IMR-90 (cell line): ENCODE data around the gene HDAC9. TPM values are rescaled to one million over a fixed set of nuclear protein-coding genes. Genes with fewer than 3 reads are reported as not detected.

Experiments
- ATAC-seq: fragments of 200-7000 bp; cut with Tn5 transposase; 2 replicates; pipeline ENCODE4 v1.9.1; 2020; ENCODE audit warnings: low read depth, mild to moderate bottlenecking, moderate library complexity
- BruUV-seq: library from RNA; stranded (reverse); fragments of 400-500 nt; replicated peaks from 2 replicates; lab custom pipeline; 2021; lab: Mats Ljungman, UMichigan
- CTCF ChIA-PET: fragments of 300-600 bp; formaldehyde crosslinking; extraction: SDS; loops from one replicate; lab custom pipeline; 2021; ENCODE audit warnings: antibody characterized with exemption; lab: Yijun Ruan, JAX
- POLR2A ChIA-PET: fragments of 300-600 bp; sonication (Branson Sonifier 250); formaldehyde crosslinking; loops from one replicate; lab custom pipeline; 2022; ENCODE audit warnings: antibody characterized with exemption; ENCODE audit not compliant: unreplicated experiment; lab: Charles Lee
- DNase-seq: peaks from one replicate; pipeline ENCODE4 v3.0.0; 2013
- H2AFZ ChIP-seq: replicated peaks from 2 replicates; pipeline ENCODE3; 2013; ENCODE audit warnings: low read length, mild to moderate bottlenecking; ENCODE audit not compliant: poor library complexity
- H2AK5ac ChIP-seq: 2 replicates; pipeline ENCODE4 v1.6.1; 2013; ENCODE audit warnings: low read depth, low read length, inconsistent platforms
- H2AK9ac ChIP-seq: replicated peaks from 2 replicates; pipeline ENCODE3; 2013; ENCODE audit warnings: mild to moderate bottlenecking, low read depth, low read length, moderate library complexity; ENCODE audit not compliant: poor library complexity
- H2BK120ac ChIP-seq: 2 replicates; pipeline ENCODE4 v1.6.1; 2013; ENCODE audit warnings: low read depth, low read length, inconsistent platforms
- H2BK15ac ChIP-seq: 3 replicates; pipeline ENCODE4 v1.6.1; 2013; ENCODE audit warnings: low read depth, low read length, inconsistent platforms
- H2BK20ac ChIP-seq: 2 replicates; pipeline ENCODE4 v1.6.1; 2013; ENCODE audit warnings: low read depth, mild to moderate bottlenecking, inconsistent platforms, low read length, moderate library complexity
- H2BK5ac ChIP-seq: 2 replicates; pipeline ENCODE4 v1.6.1; 2013; ENCODE audit warnings: mild to moderate bottlenecking, low read depth, low read length, inconsistent platforms; ENCODE audit not compliant: poor library complexity, severe bottlenecking
- H3K14ac ChIP-seq: replicated peaks from 2 replicates; pipeline ENCODE4 v1.6.1; 2013; ENCODE audit warnings: low read depth, low read length, inconsistent platforms
- H3K18ac ChIP-seq: 2 replicates; pipeline ENCODE4 v1.6.1; 2013; ENCODE audit warnings: low read depth, low read length, control low read depth
- H3K23ac ChIP-seq: 2 replicates; pipeline ENCODE4 v1.6.1; 2013; ENCODE audit warnings: low read depth, low read length, inconsistent platforms
- H3K27ac ChIP-seq: 2 replicates; pipeline ENCODE4 v1.5.1; 2013; ENCODE audit warnings: mild to moderate bottlenecking, control low read depth, low read length; ENCODE audit not compliant: insufficient read depth
- H3K27me3 ChIP-seq: 2 replicates; pipeline ENCODE4 v1.6.1; 2013; ENCODE audit warnings: low read length; ENCODE audit not compliant: control insufficient read depth, insufficient read depth
- H3K36me3 ChIP-seq: 2 replicates; pipeline ENCODE4 v1.6.1; 2013; ENCODE audit warnings: low read length, mixed read lengths; ENCODE audit not compliant: control insufficient read depth, insufficient read depth
- H3K4ac ChIP-seq: 2 replicates; pipeline ENCODE4 v1.6.1; 2013; ENCODE audit warnings: low read depth, low read length, inconsistent platforms
- H3K4me1 ChIP-seq: 2 replicates; pipeline ENCODE4 v1.6.1; 2013; ENCODE audit warnings: low read length, mixed read lengths; ENCODE audit not compliant: control insufficient read depth, insufficient read depth
- H3K4me2 ChIP-seq: 2 replicates; pipeline ENCODE4 v1.6.1; 2013; ENCODE audit warnings: low read depth, mild to moderate bottlenecking, control low read depth, low read length, moderate library complexity
- H3K4me3 ChIP-seq: 2 replicates; pipeline ENCODE4 v1.5.1; 2013; ENCODE audit warnings: low read depth, mild to moderate bottlenecking, control low read depth, low read length, moderate library complexity; ENCODE audit not compliant: insufficient read depth
- H3K56ac ChIP-seq: 2 replicates; pipeline ENCODE4 v1.6.1; 2013; ENCODE audit warnings: low read length, inconsistent platforms; ENCODE audit not compliant: insufficient read depth; ENCODE audit errors: extremely low read depth
- H3K79me1 ChIP-seq, 2 experiments: 2 replicates each; pipeline ENCODE4 v1.6.1; 2013; ENCODE audit warnings: low read length in 2 of 2, inconsistent platforms in 1 of 2, low read depth in 1 of 2
- H3K9ac ChIP-seq: 2 replicates; pipeline ENCODE4 v1.6.1; 2013; ENCODE audit warnings: low read depth, low read length, control low read depth
- H3K9me1 ChIP-seq: 2 replicates; pipeline ENCODE4 v1.6.1; 2013; ENCODE audit warnings: low read length, inconsistent platforms; ENCODE audit not compliant: insufficient read depth
- H3K9me3 ChIP-seq: 2 replicates; pipeline ENCODE4 v1.6.1; 2013; ENCODE audit warnings: low read length; ENCODE audit not compliant: control insufficient read depth, insufficient read depth
- H4K20me1 ChIP-seq: 2 replicates; pipeline ENCODE4 v1.6.1; 2013; ENCODE audit warnings: low read length, inconsistent platforms; ENCODE audit not compliant: insufficient read depth
- H4K5ac ChIP-seq: 2 replicates; pipeline ENCODE4 v1.6.1; 2013; ENCODE audit warnings: mild to moderate bottlenecking, low read depth, low read length, control low read depth
- H4K8ac ChIP-seq, 2 experiments: 2 replicates each; pipeline ENCODE4 v1.6.1; 2013; ENCODE audit warnings: low read depth in 2 of 2, low read length in 2 of 2, control low read depth in 1 of 2, inconsistent platforms in 1 of 2
- H4K91ac ChIP-seq: 2 replicates; pipeline ENCODE4 v1.6.1; 2013; ENCODE audit warnings: low read depth, low read length, inconsistent platforms; ENCODE audit not compliant: insufficient read depth
- BHLHE40 ChIP-seq: fragments of 150-350 bp; IDR thresholded peaks from 2 replicates; pipeline ENCODE4 v1.6.1; 2016; ENCODE audit warnings: mild to moderate bottlenecking, low read depth, low read length
- WGBS, 2 experiments: methylation state at CpG; one replicate each; pipeline versions ENCODE4 v1.1.5 to v1.1.7; 2013; ENCODE audit warnings: missing lambda C conversion rate in 2 of 2; ENCODE audit not compliant: insufficient read length in 1 of 2; ENCODE audit errors: extremely low coverage in 2 of 2; 5-methylcytosine and 5-hydroxymethylcytosine counted together
- dilution Hi-C: fragments of 300-500 bp; cut with HindIII; formaldehyde crosslinking; loops from one replicate; pipeline ENCODE4 v1.14.3; 2018; ENCODE audit warnings: low sequenced_read_pairs; ENCODE audit not compliant: unreplicated experiment
- in situ Hi-C: fragments of 300-500 bp; cut with MboI; formaldehyde crosslinking; loops from 3 replicates; pipeline ENCODE4 v1.14.3; 2019; ENCODE audit warnings: low sequenced_read_pairs, inconsistent platforms, mixed read lengths
- intact Hi-C: fragments of 100-400 bp; cut with micrococcal nuclease; formaldehyde crosslinking; loops from 2 replicates; pipeline ENCODE4 v1.10.0; 2022
- polyA plus RNA-seq, 3 experiments: library from polyadenylated mRNA; depleted of rRNA; stranded (reverse); fragments of >200 nt; gene quantifications; 2 replicates each; pipeline ENCODE4 v1.2.3, GENCODE V29; 2012; ENCODE audit warnings: low replicate concordance in 1 of 3
- total RNA-seq: library from RNA; depleted of rRNA; stranded (reverse); fragments of >200 nt; gene quantifications from 2 replicates; pipeline ENCODE4 v1.2.3, GENCODE V29; 2012

Gene HDAC9
- total and polyA plus RNA-seq, 2 of the 4 experiments (the other 2 are of a cell fraction): 4.3 to 24.7 TPM

- no peak overlapping the region for H2AK5ac ChIP-seq
- ChIA-PET CTCF (no interaction called here), POLR2A (no interaction called here)
- H3K9me1 ChIP-seq: no peaks in the 10 kb centered on the region
- no peak overlapping the region for H4K5ac ChIP-seq
- no peaks in the 10 kb centered on the region for H3K4me1 ChIP-seq
- dilution Hi-C loops: no loop called here
- no peak for DNase-seq
- no peak overlapping the region for H3K14ac ChIP-seq
- H4K20me1 ChIP-seq: no peaks in the 10 kb centered on the region
- H2AK9ac ChIP-seq: no peak overlapping the region
- no peak overlapping the region for H2BK120ac ChIP-seq
- no peak for TF ChIP-seq BHLHE40
- H4K91ac ChIP-seq: no peak overlapping the region
- no peak overlapping the region for H4K8ac ChIP-seq
- H3K23ac ChIP-seq: no peak overlapping the region
- H2BK20ac ChIP-seq: no peak overlapping the region
- no peak overlapping the region for H3K27ac ChIP-seq
- H3K27me3 ChIP-seq: no peaks in the 10 kb centered on the region
- H3K4me2 ChIP-seq: no peak overlapping the region
- H2BK5ac ChIP-seq: no peak overlapping the region
- H3K9me3 ChIP-seq: no peaks in the 10 kb centered on the region
- no peak overlapping the region for H3K56ac ChIP-seq
- H2BK15ac ChIP-seq: no peak overlapping the region
- in situ Hi-C loops: no loop called here
- no peak overlapping the region for H3K4me3 ChIP-seq
- no peak overlapping the region for H3K9ac ChIP-seq
- no TSS peak for BruUV-seq
- H2AFZ ChIP-seq: no peak overlapping the region
- H3K18ac ChIP-seq: no peak overlapping the region
- H3K36me3 ChIP-seq: no peaks in the 10 kb centered on the region
- H3K4ac ChIP-seq: no peak overlapping the region
- WGBS, 2 experiments: 100% methylated on average over 1 of the region's 2 CpGs
- no peaks in the 10 kb centered on the region for H3K79me1 ChIP-seq
- no peak for ATAC-seq
- intact Hi-C loops: no loop called here
These were observed 409.9 kb downstream of the HDAC9 start for GRCh38 chr7:18905316-18905943.
